GM10248 (cell line): ENCODE results near the gene ITGBL1.
A peak's percentile ranks its signal among the peaks of the same experiment; 100 is the strongest.

ENCODE experiments used
- CTCF ChIA-PET: fragments of 300-600 bp; sonication (Branson Sonifier 250); formaldehyde crosslinking; extraction: SDS; loops from one replicate; lab custom pipeline; 2021; ENCODE audit warnings: antibody characterized with exemption; lab: Yijun Ruan, JAX
- POLR2A ChIA-PET: fragments of 350-650 bp; sonication (Branson Sonifier 250); formaldehyde crosslinking; extraction: SDS; loops from one replicate; lab custom pipeline; 2020; ENCODE audit warnings: antibody characterized with exemption; lab: Yijun Ruan, JAX
- DNase-seq: peaks from one replicate; pipeline ENCODE4 v3.0.0; 2012; ENCODE audit errors: extremely low spot score
- CTCF ChIP-seq: IDR thresholded peaks from 2 replicates; pipeline ENCODE4 v1.5.1; 2012; ENCODE audit warnings: mild to moderate bottlenecking, low read depth; ENCODE audit errors: extremely low read depth, missing control alignments, control extremely low read depth

Gene ITGBL1

GRCh38 chr13:101455863-101456262 lies 3.4 kb downstream of the ITGBL1 start:
- no peak for DNase-seq
- no peak for TF ChIP-seq CTCF
- ChIA-PET CTCF (no interaction called here), POLR2A (no interaction called here)

GRCh38 chr13:101457176-101457575 lies 4.7 kb downstream of the ITGBL1 start:
- no peak for DNase-seq
- ChIA-PET POLR2A (no interaction called here), CTCF (interaction anchor here (1.1 to 1.3 kb wide), 2 partner anchors 12 to 33 kb away, joined by 3 to 4 read pairs; no protein-coding TSS in a partner anchor)
- TF ChIP-seq CTCF = no peak

DNA sequence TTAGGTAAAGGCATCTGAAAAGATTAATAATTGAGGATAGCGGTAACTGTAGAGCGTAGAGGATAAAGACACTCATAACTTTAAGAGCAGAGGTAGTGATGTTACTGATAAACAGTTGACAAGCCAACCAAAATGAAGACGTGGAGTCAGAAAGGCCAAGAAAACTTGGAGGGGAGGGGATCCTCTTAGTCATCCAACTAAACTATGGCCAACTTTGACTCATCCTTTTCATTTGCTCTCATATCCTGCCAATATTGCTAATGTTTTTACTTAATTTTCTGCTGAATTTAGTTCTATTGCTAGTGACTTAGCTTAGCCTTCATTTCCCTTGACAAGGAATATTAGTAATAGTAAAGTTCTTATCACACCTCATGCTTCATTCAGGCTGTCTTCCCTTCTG lies 13.4 kb downstream of the ITGBL1 start:
- ChIA-PET CTCF (interaction anchor here (1.1 kb wide), 1 partner anchor 321 kb away, joined by 3 read pairs; no protein-coding TSS in a partner anchor), POLR2A (no interaction called here)
- DNase-seq = no peak
- no peak for TF ChIP-seq CTCF

DNA sequence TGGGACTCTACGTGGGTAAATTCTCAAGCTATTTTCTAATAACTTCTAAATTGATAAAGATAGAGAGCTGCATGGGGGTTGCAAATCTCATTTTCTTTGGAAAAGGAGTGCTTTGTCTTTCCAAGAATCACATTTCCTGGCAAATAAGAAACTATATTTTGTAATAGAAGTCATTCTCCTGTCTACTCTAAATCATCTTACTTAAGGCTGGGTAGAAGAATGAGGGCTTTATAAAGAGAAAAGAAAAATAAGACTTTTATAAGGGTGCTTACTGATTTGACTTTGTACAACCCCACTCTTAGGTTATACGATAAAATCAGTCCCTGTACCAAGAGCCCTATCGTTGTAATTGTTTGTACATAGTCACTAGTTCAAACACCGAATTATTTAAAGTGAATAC lies 14.9 kb downstream of the ITGBL1 start:
- CTCF ChIA-PET = no interaction called here
- no peak for DNase-seq
- POLR2A ChIA-PET = no interaction called here
- TF ChIP-seq CTCF = no peak

DNA sequence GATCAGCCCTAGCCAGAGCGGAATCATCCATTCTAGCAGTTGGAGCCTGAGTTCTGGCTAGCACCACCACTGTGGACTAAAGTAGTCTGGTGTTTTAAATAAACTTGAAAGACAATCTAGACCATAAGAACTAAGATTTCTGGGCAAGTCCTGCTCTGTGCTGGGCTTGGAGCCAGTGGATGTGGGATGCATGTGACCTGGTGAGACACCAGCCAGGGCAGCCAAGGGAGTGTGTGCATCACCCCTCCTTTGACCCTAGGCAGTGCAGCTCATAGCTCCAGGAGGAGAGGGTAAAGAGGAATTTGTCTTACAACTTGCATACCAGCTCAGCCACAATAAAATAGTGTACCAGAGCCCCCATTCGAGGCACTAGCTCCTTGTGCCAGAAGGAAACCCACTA lies 21.0 kb downstream of the ITGBL1 start:
- POLR2A ChIA-PET = no interaction called here
- DNase-seq = no peak
- CTCF ChIA-PET = no interaction called here
- TF ChIP-seq CTCF = no peak

DNA sequence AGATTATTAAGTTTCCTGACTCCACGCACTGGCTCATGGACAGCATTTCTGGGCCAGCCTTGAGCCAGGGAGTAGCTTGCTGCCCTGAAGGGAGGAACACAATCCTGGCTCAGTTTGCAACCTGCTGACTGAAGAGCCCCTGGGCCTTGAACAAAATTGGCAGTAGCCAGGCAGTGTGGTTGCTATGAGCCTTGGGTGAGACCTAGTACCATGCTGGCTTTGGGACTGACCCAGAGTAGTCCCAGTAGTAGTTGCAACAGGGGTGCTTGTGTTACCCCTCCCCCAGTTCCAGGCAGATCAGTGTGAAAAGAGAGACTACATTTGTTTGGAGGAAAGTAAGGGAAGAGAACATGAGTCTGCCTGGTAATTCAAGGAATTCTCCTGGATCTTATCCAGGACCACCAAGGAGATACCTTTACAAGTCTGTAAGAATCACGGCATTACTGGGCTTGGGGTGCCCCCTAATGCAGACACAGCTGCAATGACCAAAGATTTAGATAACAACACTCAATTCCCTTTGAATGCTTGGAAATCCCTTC lies 22.0 kb downstream of the ITGBL1 start:
- ChIA-PET CTCF (no interaction called here), POLR2A (no interaction called here)
- no peak for DNase-seq
- peak; percentile 21 for TF ChIP-seq CTCF
